Choroid plexus epithelial cell (primary cell): ENCODE data around the gene TPTE.
"Not testable (repeated sequence)": the region's sequence is repeated elsewhere in the genome, so short reads cannot be mapped to it uniquely, and the experiment has no call there.

Source experiments
- DNase-seq: peaks from one replicate; pipeline ENCODE4 v3.0.0-alpha.2; 2010; ENCODE audit warnings: low read depth
- H3K4me3 ChIP-seq: 2 replicates; pipeline ENCODE4 v1.5.1; 2011; ENCODE audit warnings: low read depth, mild to moderate bottlenecking, control low read depth, low read length, moderate library complexity
- TF ChIP-seq, protein P1 (sequence below): conservative IDR thresholded peaks from 2 replicates; pipeline ENCODE4 v1.5.1; 2011; ENCODE audit warnings: low read depth, mild to moderate bottlenecking, control low read depth, inconsistent platforms, low read length, moderate library complexity

The TPTE gene

DNA sequence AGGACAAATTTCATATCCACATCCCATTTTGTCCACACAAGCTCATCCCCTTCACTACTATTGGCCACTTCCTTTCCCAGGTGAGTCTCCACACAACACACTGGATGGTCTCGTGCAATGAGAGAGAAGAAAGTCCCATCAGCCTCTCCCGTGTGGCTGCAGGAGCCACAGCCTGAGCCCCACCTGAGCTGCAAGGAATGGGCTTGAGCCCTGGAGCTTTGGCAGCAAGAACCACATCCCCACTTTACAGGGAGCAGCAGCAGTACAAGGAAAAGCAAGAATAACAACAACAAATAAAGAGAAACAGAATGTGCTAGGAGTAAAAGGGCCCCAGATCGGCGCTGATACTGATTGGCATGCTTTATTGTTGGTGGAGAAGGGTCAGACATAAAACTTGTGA lies 117.7 kb downstream of the TPTE start:
- no peak overlapping the region for H3K4me3 ChIP-seq
- DNase-seq = no peak
- TF ChIP-seq, protein P1, sequence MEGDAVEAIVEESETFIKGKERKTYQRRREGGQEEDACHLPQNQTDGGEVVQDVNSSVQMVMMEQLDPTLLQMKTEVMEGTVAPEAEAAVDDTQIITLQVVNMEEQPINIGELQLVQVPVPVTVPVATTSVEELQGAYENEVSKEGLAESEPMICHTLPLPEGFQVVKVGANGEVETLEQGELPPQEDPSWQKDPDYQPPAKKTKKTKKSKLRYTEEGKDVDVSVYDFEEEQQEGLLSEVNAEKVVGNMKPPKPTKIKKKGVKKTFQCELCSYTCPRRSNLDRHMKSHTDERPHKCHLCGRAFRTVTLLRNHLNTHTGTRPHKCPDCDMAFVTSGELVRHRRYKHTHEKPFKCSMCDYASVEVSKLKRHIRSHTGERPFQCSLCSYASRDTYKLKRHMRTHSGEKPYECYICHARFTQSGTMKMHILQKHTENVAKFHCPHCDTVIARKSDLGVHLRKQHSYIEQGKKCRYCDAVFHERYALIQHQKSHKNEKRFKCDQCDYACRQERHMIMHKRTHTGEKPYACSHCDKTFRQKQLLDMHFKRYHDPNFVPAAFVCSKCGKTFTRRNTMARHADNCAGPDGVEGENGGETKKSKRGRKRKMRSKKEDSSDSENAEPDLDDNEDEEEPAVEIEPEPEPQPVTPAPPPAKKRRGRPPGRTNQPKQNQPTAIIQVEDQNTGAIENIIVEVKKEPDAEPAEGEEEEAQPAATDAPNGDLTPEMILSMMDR = no peak

DNA sequence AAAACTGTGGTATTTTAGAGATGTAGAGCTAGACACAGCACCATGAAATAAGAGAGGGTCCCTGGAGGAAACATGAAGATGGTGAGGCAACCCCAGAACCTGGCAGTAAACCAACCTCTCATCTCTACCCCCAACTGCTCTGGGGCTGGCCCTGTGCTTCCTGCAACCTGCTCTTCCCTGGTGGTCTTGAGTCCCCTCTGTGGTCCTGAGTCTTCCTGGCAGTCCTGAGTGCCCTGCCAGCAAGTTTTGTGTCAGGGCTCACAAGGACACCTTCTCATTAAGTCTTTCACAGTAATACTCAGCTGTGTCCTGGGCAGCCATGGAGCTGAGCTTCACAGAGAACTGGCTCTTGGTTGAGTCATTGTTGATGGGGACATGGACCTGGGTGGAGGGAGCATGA lies 118.4 kb downstream of the TPTE start:
- DNase-seq = not testable (repeated sequence)

DNA sequence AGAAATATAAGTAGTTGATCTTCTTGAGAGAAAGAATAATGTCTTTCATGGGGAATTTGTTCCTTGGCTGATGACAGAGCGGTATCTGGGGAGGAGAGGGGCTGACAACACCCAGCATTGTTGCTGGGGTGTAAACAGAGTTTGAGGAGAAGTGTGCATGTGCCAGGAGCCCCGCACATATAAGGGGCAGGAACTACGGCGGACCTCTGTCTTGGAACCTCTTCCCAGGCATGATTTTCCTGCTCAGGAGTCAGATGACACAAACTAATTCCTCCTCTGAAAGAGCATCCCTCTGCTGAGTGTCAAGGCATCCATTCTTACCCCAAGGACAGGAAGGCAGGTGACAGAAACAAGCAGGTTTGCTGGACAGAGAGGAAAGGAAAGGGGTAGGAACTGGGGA lies 119.1 kb downstream of the TPTE start:
- H3K4me3 ChIP-seq = no peak overlapping the region
- no peak for DNase-seq
- TF ChIP-seq, protein P1 = no peak

More for the DNA sequence above, 118.4 kb downstream of the TPTE start:
- not testable (repeated sequence) for H3K4me3 ChIP-seq

DNA sequence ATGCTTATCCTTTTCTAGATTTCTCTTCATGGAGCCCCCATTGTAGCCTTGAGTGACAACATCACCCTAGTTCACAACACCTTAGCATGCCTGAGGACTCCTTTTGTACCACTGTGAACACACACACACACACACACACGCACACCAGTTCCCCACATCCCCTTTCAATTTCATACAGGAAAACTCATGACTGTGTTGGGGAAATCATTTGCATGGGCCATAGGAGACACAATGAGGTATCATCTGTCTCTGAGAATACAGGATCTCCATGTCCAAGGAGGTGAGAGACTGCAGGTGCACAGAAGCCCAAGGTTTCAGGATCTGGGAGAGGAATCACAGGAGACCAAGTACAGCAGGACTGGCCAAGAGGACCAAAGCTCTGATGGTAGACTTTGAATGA lies 119.7 kb downstream of the TPTE start:
- DNase-seq = no peak
- no peak overlapping the region for H3K4me3 ChIP-seq
- TF ChIP-seq, protein P1 = no peak

DNA sequence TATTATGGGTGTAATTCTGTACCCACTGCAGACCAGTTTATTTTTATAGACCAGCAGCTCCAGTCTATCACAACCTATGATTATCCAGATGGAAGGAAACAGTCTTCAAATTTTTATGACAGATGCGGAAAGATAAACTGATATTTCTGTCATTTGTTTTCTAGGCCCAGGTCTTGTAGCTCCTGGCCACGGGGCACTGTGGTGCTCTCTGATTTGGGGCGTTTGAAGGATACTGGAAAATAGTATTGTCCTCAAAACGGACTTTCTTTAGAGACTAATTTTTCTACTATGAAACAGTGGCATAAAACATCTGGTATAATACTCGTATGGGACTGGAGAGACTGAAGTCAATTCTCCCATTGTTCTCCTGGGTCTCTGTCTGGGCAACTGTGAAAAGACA lies 124.3 kb downstream of the TPTE start:
- DNase-seq, H3K4me3 ChIP-seq: not testable (repeated sequence)

DNA sequence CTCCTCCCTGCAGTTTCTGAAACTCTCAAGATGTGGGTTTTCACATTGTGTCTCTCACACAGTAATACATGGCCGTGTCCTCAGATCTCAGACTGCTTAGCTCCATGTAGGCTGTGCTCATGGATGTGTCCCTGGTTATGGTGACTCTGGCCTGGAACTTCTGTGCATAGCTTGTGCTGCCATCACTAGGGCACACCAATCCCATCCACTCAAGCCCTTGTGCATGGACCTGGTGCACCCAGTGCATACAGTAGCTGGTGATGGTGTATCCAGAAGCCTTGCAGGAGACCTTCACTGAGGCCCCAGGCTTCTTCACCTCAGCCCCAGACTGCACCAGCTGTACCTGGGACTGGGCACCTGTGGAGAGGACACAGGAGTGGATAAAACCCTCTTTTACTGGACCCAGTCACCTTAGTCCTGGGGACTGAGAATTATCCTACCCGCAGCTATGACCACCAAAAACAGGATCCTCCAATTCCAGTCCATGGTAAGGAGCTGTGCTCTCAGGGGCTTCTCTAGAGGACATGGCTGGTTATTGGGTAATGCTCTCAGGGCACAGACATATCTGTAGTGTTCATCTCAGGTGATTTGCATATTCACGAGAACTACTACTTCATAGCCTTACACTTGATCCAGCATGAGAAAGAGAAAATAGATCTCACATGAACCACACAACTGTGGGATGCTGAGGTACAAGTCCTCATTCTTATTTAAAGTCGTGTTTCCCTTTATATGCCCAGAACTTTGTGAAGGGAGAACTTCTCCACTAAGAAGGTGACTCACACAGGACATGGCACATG lies 128.2 kb downstream of the TPTE start:
- not testable (repeated sequence) for H3K4me3 ChIP-seq, DNase-seq

DNA sequence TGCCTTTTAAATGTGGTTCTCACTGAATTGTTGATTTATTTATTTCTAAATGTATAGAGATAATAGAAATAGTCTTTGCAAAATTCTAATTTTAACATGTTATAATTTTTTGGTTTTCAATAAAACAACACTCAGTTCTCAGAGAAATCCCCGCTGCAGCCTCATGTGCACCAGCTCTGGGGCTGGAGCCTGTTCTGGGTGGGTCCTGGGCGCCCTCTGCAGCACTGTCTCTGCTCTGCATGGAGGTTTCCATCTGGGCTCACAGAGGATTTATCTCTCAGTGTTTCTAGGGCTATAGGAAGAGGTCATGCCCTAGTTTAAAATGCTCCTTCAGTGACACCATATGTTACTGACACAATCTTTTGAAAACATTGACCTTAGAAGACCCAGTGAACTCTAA lies 128.9 kb downstream of the TPTE start:
- not testable (repeated sequence) for DNase-seq, H3K4me3 ChIP-seq
